ENCODE measurements around the gene ELF1. TPM values are rescaled to one million over a fixed set of nuclear protein-coding genes. Genes with fewer than 3 reads are reported as not detected.

ELF1 gene
- total RNA-seq, 1 donor from 2014 or later: 33.9 TPM

- intact Hi-C loops (cut with DNase I): no loop called here
- no peak for DNase-seq
- ATAC-seq (ENCODE audit: poor library complexity): no peak
Observed at GRCh38 chr13:41013835-41014234, 5.3 kb downstream of the ELF1 start.

- ATAC-seq (ENCODE audit: poor library complexity): no peak
Observed at GRCh38 chr13:41012536-41012935, 6.6 kb downstream of the ELF1 start.

DNA sequence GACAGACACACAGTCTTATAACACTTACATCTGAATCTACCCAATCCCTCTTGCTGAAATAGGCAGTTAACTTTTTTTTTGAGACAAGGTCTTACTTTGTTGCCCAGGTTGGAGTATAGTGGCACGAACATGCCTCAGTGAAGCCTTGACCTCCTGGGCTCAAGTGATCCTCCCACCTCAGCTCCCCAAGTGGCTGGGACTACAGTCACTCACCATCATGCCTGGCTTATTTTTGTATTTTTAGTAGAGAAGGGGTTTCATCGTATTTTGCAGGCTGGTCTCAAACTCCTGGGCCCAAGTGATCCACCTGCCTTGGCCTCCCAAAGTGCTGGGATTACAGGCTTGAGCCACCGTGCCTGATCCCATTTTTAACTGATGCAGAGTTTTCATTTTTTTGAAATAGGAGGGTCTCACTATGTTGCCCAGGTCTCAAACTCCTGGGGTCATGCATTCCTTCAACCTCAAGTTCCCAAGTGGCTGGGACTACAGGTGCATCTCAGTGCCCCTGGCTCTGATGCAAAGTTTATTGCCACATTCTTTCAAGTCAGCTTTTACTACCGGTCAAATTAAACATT lies 7.6 kb downstream of the ELF1 start:
- ATAC-seq (ENCODE audit: poor library complexity) (no peak), DNase-seq (no peak)
- intact Hi-C loops (cut with DNase I): no loop called here

More at GRCh38 chr13:41012536-41012935, 6.6 kb downstream of the ELF1 start:
- no peak for DNase-seq
- intact Hi-C loops (cut with DNase I): no loop called here

GRCh38 chr13:41008349-41008980 lies 10.7 kb downstream of the ELF1 start:
- no peak for DNase-seq
- intact Hi-C loops (cut with DNase I): no loop called here
- ATAC-seq (ENCODE audit: poor library complexity): no peak

GRCh38 chr13:41007744-41008128 lies 11.4 kb downstream of the ELF1 start:
- DNase-seq: no peak
- ATAC-seq (ENCODE audit: poor library complexity): no peak
- intact Hi-C loops (cut with DNase I): no loop called here

- intact Hi-C loops (cut with DNase I): no loop called here
- ATAC-seq (ENCODE audit: poor library complexity) (no peak), DNase-seq (no peak)
Observed at GRCh38 chr13:41006978-41007743, 12.0 kb downstream of the ELF1 start.

- intact Hi-C loops (cut with DNase I): no loop called here
- DNase-seq (no peak), ATAC-seq (ENCODE audit: poor library complexity) (no peak)
Observed at GRCh38 chr13:41006306-41006705, 12.8 kb downstream of the ELF1 start.

DNA sequence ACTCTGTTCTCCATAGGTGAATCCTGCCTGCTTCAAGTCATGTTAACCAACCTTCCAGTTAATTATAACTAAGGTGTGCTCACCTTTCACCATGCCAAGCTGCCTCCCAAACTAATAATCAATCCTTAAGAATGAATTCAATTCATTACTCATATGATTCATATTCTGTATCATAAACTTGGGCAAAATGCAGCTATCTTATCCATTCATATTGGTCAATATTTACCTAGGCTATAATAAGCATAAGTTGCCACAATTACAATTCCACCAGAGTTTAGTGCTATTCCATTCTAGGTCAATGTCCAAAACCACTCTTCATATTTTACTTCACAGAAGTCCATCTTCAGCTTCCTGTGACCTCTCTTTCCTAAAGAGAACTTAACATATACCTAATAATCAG lies 13.4 kb downstream of the ELF1 start:
- intact Hi-C loops (cut with DNase I): no loop called here
- ATAC-seq (ENCODE audit: poor library complexity) (no peak), DNase-seq (no peak)

DNA sequence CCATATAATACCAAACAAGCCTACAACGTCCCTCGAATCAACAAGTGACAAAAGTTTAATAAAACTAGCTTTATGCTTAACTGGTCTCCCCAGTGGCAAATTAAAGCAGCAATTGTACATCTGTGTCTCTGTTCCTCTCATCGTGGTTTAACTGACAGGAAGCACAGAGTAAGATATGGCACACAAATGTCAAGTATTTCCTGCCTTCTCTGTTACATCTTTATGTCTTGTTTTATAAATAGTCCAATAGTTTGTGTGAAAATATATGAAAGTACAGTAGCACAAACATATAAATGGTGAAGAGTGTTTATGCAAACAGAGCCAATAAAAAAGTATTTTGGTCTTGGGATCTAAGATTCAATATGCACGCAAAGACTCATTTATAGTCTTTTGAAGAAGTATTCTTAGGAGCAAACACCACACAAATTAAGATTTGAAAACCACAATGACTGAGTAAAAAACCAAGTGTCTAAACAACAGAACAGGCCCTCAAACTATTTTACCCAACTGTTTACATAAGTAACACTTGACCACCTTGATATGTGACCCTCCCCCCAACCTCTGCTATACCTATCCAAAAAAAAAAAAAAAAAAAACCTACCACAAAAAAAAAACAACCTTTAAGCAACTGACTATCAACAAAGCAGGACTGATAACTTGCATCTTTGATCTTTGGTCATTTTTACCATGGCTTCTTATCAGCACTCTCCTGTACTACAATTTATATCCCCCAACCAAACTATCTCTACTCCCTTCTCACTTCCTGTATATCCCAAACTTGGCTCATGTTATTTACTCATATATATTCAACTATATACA lies 14.0 kb downstream of the ELF1 start:
- no peak for DNase-seq
- intact Hi-C loops (cut with DNase I): no loop called here
- ATAC-seq (ENCODE audit: poor library complexity): no peak

DNA sequence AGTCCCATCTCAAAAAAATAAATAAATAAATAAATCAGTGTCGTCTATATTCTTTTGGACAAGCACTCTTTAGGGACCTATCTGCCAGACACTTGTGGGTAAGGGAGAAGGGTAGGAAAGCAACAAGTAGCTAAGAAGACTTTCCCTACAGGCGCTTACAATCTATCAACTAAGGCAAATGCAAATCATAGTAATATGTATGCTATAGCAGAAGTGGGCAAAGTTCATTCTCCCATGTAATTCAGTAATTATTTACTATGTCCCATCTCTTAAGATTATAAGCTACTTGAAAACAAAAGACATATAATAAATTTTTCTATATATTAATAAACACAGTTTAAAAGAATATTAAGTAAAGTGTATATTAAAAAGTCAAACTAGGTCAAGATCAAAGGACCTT lies 16.5 kb downstream of the ELF1 start:
- intact Hi-C loops (cut with DNase I): no loop called here
- ATAC-seq (ENCODE audit: poor library complexity) (no peak), DNase-seq (no peak)

DNA sequence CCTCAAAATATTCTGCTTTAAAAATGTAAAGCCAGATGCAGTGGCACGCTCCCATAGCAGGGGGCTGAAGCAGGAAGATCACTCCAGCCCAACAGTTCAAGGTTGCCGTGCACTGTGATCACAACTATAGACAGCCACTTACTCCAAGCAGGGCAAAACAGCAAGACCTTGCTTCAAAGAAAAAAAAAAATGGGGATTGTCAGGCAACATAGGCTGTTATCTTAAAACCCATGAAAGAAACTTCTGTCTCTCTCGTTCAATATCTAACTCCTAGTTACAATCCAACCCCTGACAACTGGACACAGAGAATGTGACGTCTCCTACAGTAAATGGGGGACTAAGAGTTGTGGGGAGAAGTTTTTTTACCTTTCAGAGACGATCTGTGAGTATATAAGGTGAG lies 17.4 kb downstream of the ELF1 start:
- ATAC-seq (ENCODE audit: poor library complexity) (no peak), DNase-seq (no peak)
- intact Hi-C loops (cut with DNase I): no loop called here

- DNase-seq (no peak), ATAC-seq (ENCODE audit: poor library complexity) (no peak)
- intact Hi-C loops (cut with DNase I): no loop called here
Observed at GRCh38 chr13:40999416-40999815, 19.7 kb downstream of the ELF1 start.

GRCh38 chr13:40996426-40997092 lies 22.6 kb downstream of the ELF1 start:
- ATAC-seq (ENCODE audit: poor library complexity): peak; percentile 34
- no peak for DNase-seq
- intact Hi-C loops (cut with DNase I): no loop called here

DNA sequence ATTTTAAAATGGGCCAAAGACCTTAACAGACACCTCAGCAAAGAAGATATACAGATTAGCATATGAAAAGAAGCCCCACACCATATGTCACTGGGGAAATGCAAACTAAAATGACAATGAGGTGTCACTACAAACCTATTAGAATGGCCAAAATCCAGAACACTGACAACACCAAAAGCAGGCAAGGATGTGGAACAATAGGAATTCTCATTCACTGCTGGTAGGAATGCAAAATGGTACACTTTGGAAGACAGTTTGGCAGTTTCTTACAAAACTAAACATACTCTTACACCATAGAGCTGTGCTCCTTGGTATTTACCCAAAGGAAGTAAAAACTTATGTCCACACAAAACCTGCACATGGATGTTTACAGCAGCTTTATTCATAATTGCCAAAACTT lies 23.1 kb downstream of the ELF1 start:
- intact Hi-C loops (cut with DNase I): no loop called here
- ATAC-seq (ENCODE audit: poor library complexity) (no peak), DNase-seq (no peak)

DNA sequence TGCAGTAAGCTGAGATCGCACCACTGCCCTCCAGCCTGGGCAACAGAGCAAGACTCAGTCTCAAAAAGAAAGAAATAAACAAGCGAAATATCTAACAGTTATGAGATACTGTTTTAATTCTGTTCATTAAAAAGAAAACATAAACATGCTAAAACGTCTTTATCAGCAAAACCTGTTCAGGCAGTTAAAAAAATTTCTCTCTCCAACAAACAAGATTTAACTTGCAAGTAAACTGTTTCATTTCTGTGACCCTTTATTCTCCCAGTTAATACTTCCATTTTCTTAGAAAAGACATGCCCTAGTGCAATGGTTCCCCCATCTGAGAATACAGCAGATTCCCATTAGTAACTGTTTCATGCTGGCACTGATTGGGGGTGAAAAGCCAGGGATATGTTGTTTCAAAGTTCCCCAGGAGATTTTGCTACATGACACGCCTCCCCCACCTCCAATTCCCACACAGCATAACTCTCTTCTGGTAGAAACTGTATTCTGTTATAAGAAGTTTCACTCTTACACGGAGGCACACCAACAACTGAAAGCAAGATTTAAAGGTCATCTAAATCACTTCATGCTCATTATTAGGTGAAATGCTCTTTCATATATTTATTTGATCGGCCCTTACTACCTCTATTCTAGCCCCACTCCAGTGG lies 24.4 kb downstream of the ELF1 start:
- ATAC-seq (ENCODE audit: poor library complexity) (no peak), DNase-seq (no peak)
- intact Hi-C loops (cut with DNase I): no loop called here

GRCh38 chr13:40993987-40994386 lies 25.1 kb downstream of the ELF1 start:
- no peak for DNase-seq
- peak; percentile 42 for ATAC-seq (ENCODE audit: poor library complexity)
- intact Hi-C loops (cut with DNase I): no loop called here

DNA sequence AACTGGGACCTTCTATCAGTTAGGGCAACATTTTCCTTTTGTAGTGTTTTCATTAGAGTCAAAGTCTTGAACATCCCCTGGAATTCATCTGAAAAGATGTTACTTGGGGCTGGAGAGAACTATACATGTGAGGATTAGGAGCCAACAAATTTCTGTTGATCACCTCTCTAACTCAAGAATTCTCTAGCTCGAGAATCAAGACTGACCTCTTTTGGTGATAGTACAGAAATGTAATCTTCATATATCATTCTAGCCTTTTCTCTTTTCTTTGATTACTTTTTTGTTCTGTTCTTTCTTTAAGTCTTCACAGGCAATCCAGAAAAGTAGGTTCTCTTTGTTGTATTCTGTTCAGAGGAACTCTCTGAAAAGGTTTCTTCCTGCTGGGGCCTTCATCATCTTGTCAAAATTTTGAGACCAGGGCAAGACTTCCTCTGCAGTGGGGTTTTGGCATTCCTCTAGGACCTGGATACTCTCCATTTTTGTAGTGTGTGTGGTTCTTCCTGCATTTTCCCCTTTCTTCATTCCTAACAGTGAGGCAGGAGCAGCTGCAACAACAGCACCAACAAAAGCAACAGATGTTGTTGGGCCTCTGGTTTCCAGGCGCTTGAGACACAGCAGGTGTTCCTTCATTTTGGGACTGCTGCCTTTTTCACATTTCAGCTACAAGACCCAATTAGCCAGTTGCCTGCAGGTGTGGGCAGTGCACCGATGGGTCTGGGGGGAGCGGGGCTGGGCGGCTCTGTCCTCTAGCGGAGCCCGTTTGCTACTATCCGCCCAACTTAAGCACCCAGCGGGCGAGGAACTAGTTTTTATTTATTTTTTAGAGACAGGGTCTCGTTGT lies 26.2 kb downstream of the ELF1 start:
- intact Hi-C loops (cut with DNase I): no loop called here
- DNase-seq (no peak), ATAC-seq (ENCODE audit: poor library complexity) (peak; percentile 7)

Data from Right ventricle myocardium superior (tissue), 1 donor.